ENCODE results near the gene ZC3H11A. TPM values are rescaled to one million over a fixed set of nuclear protein-coding genes. Genes with fewer than 3 reads are reported as not detected.
A peak's percentile ranks its signal among the peaks of the same experiment; 100 is the strongest.

ZC3H11A gene
- total and polyA plus RNA-seq, 2 of the 13 experiments (the other 11 are each of a cell fraction or from before 2014, with no cell fraction given): 56.9 to 59.7 TPM

DNA sequence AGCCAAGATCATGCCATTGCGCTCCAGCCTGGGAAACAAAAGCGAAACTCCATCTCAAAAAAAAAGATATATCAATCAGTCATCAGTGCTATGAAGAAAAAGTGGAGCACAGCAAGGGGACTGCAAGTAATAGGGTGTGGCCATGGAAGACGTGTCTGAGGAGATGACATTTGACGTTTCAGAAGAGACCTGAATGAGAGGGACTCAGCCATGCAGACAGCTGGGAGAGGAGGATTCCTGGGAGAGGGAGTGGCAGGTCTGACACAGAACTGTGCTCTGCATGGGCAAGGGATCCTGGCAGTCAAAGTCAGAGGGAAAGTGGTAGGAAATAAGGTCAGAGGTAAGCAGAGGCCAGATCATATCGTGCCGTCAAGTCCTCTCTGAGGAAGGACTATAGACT is 27.2 kb upstream of the ZC3H11A start (continued):
- TF ChIP-seq, protein P1, sequence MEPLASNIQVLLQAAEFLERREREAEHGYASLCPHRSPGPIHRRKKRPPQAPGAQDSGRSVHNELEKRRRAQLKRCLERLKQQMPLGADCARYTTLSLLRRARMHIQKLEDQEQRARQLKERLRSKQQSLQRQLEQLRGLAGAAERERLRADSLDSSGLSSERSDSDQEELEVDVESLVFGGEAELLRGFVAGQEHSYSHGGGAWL (CRISPR knock-in tag; IDR thresholded peaks at IDR 0.05): no peak
- TF ChIP-seq, protein P2, sequence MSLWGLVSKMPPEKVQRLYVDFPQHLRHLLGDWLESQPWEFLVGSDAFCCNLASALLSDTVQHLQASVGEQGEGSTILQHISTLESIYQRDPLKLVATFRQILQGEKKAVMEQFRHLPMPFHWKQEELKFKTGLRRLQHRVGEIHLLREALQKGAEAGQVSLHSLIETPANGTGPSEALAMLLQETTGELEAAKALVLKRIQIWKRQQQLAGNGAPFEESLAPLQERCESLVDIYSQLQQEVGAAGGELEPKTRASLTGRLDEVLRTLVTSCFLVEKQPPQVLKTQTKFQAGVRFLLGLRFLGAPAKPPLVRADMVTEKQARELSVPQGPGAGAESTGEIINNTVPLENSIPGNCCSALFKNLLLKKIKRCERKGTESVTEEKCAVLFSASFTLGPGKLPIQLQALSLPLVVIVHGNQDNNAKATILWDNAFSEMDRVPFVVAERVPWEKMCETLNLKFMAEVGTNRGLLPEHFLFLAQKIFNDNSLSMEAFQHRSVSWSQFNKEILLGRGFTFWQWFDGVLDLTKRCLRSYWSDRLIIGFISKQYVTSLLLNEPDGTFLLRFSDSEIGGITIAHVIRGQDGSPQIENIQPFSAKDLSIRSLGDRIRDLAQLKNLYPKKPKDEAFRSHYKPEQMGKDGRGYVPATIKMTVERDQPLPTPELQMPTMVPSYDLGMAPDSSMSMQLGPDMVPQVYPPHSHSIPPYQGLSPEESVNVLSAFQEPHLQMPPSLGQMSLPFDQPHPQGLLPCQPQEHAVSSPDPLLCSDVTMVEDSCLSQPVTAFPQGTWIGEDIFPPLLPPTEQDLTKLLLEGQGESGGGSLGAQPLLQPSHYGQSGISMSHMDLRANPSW (CRISPR knock-in tag; IDR thresholded peaks at IDR 0.05; ENCODE audit: borderline replicate concordance): no peak
- TF ChIP-seq, protein P3, sequence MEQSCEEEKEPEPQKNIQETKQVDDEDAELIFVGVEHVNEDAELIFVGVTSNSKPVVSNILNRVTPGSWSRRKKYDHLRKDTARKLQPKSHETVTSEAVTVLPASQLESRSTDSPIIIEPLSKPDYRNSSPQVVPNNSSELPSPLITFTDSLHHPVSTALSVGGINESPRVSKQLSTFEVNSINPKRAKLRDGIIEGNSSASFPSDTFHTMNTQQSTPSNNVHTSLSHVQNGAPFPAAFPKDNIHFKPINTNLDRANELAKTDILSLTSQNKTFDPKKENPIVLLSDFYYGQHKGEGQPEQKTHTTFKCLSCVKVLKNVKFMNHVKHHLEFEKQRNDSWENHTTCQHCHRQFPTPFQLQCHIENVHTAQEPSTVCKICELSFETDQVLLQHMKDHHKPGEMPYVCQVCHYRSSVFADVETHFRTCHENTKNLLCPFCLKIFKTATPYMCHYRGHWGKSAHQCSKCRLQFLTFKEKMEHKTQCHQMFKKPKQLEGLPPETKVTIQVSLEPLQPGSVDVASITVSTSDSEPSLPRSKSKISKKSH (CRISPR knock-in tag; IDR thresholded peaks at IDR 0.05; ENCODE audit: borderline replicate concordance): no peak
- no peak for TF ChIP-seq CC2D1A (CRISPR knock-in tag; IDR thresholded peaks at IDR 0.05)

DNA sequence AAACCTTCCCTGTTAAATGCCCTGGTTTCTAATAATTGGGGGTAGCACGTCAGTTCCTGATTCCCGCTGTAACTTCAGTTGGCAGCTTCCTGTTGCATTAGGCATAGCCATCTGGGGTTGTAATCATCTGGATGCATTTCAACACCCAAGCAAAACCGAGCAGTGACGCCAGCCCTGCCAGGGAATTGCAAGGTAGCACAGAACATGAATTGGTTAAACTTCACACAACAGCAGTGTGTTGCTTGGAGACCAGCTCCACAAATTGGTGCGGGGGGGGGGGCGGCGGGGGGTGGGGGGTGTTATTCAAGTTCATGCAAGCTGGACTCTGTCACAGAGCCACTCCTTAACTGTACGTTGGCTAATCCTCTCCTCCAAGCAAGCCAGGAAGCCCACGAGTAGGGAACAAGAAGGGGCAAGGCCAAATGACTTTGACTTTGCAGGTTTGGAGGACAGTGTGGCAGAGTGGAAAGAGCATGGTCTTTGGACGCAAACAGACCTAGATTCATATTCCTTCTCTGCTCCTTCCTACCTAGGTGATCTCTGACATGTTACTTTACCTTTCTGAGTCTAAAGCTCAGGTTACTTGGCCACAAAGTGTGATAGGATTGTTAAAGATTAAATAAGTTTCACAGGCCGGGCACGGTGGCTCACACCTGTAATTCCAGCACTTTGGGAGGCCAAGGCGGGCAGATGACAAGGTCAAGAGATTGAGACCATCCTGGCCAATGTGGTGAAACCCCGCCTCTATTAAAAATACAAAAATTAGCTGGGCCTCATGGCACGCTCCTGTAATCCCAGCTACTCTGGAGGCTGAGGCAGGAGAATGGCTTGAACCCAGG is 25.7 kb upstream of the ZC3H11A start:
- intact Hi-C loops (cut with micrococcal nuclease; ENCODE audit: unreplicated experiment): no loop called here
- Histone ChIP-seq H3K27me3 (ENCODE audit: control insufficient read depth in 1 of 2, insufficient read depth in 2 of 2, low read length in 2 of 2) (no peaks in the 10 kb centered on the region), H3K9me3 (ENCODE audit: low read length) (no peaks in the 10 kb centered on the region), H3K4me1 (ENCODE audit: insufficient read depth, low read length) (peaks cover 22% of the 10 kb centered on the region), H2AFZ (ENCODE audit: low read length) (no peak overlapping the region), H3K36me3 (replicated peaks in 1 of 2; ENCODE audit: control insufficient read depth in 1 of 2, insufficient read depth in 2 of 2, low read length in 2 of 2) (no peaks in the 10 kb centered on the region), H4K20me1 (ENCODE audit: insufficient read depth, low read length) (no peaks in the 10 kb centered on the region), H3K4me2 (ENCODE audit: low read depth, low read length) (peak overlapping the region; percentile 82), H3K79me2 (ENCODE audit: insufficient read depth, low read length) (no peaks in the 10 kb centered on the region), H3K27ac (ENCODE audit: extremely low read length, insufficient read depth, low read length) (peak overlapping the region; percentile 59), H3K4me3 (replicated peaks in 1 of 3; ENCODE audit: insufficient read depth in 1 of 3, low read depth in 2 of 3, low read length in 3 of 3) (peak overlapping the region in 2 of 3 experiments; percentile 28; a peak in 3 of 6 replicates), H3K9ac (ENCODE audit: insufficient read depth, low read depth, low read length) (peak overlapping the region; percentile 29; the same call in 1 of the 2 replicates)
- ATAC-seq: peak; percentile 89
- in situ Hi-C loops (cut with HindIII; ENCODE audit: extremely low pct_ligation_motif_present, low pct_unique_long_range_greater_than_20kb): no loop called here
- FAIRE-seq: peak; percentile 63
- peak; percentile 73 for DNase-seq (ENCODE audit: low spot score)
- CTCF ChIA-PET (ENCODE audit: low intra/inter-chr PET ratio, low total read pairs): no interaction called here
- POLR2A ChIA-PET: no interaction called here
- WGBS (ENCODE audit: low lambda C conversion rate): 9% methylated on average over 13 of the region's 15 CpGs
- no TSS peak for BruUV-seq (replicated peaks)
- TF ChIP-seq, protein P4, sequence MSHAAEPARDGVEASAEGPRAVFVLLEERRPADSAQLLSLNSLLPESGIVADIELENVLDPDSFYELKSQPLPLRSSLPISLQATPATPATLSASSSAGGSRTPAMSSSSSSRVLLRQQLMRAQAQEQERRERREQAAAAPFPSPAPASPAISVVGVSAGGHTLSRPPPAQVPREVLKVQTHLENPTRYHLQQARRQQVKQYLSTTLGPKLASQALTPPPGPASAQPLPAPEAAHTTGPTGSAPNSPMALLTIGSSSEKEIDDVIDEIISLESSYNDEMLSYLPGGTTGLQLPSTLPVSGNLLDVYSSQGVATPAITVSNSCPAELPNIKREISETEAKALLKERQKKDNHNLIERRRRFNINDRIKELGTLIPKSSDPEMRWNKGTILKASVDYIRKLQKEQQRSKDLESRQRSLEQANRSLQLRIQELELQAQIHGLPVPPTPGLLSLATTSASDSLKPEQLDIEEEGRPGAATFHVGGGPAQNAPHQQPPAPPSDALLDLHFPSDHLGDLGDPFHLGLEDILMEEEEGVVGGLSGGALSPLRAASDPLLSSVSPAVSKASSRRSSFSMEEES (CRISPR knock-in tag; IDR thresholded peaks at IDR 0.05): no peak
- TF ChIP-seq, protein P5, sequence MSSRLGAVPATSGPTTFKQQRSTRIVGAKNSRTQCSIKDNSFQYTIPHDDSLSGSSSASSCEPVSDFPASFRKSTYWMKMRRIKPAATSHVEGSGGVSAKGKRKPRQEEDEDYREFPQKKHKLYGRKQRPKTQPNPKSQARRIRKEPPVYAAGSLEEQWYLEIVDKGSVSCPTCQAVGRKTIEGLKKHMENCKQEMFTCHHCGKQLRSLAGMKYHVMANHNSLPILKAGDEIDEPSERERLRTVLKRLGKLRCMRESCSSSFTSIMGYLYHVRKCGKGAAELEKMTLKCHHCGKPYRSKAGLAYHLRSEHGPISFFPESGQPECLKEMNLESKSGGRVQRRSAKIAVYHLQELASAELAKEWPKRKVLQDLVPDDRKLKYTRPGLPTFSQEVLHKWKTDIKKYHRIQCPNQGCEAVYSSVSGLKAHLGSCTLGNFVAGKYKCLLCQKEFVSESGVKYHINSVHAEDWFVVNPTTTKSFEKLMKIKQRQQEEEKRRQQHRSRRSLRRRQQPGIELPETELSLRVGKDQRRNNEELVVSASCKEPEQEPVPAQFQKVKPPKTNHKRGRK (CRISPR knock-in tag; IDR thresholded peaks at IDR 0.05): no peak
- TF ChIP-seq IRF2 (CRISPR knock-in tag; IDR thresholded peaks at IDR 0.05) (no peak), AGO2 (optimal IDR thresholded peaks at IDR 0.05; ENCODE audit: low read depth, low read length) (no peak), NR3C1 (CRISPR knock-in tag; IDR thresholded peaks at IDR 0.05) (no peak), ZFP36L2 (CRISPR knock-in tag; IDR thresholded peaks at IDR 0.05) (no peak), AGO1 (IDR thresholded peaks at IDR 0.05; ENCODE audit: low read depth, low read length, poor library complexity, severe bottlenecking) (no peak), FOXA3 (CRISPR knock-in tag; IDR thresholded peaks at IDR 0.05) (no peak), NCOR1 (IDR thresholded peaks at IDR 0.05; ENCODE audit: borderline replicate concordance, low read length) (no peak), TARDBP (CRISPR knock-in tag; IDR thresholded peaks at IDR 0.05) (no peak)
